ENCODE measurements around the gene REPIN1.

GRCh38 chr7:150327308-150327707 lies 41.3 kb upstream of the REPIN1 start:
- TF ChIP-seq EZH2 (IDR thresholded peaks at IDR 0.05; ENCODE audit: low read length, unreplicated experiment) (no peak), EZH2phosphoT487 (IDR thresholded peaks at IDR 0.05; ENCODE audit: borderline replicate concordance, low read length) (no peak)
- TF ChIP-seq, protein P1, sequence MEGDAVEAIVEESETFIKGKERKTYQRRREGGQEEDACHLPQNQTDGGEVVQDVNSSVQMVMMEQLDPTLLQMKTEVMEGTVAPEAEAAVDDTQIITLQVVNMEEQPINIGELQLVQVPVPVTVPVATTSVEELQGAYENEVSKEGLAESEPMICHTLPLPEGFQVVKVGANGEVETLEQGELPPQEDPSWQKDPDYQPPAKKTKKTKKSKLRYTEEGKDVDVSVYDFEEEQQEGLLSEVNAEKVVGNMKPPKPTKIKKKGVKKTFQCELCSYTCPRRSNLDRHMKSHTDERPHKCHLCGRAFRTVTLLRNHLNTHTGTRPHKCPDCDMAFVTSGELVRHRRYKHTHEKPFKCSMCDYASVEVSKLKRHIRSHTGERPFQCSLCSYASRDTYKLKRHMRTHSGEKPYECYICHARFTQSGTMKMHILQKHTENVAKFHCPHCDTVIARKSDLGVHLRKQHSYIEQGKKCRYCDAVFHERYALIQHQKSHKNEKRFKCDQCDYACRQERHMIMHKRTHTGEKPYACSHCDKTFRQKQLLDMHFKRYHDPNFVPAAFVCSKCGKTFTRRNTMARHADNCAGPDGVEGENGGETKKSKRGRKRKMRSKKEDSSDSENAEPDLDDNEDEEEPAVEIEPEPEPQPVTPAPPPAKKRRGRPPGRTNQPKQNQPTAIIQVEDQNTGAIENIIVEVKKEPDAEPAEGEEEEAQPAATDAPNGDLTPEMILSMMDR (conservative IDR thresholded peaks at IDR 0.05; ENCODE audit: low read depth, low read length) = no peak
